SH-SY5Y (cell line): Measurements from ENCODE around the gene FXYD3.

Experiments used
- GATA2 ChIP-seq: IDR thresholded peaks from 2 replicates; pipeline ENCODE4 v1.6.1; 2011; ENCODE audit warnings: mild to moderate bottlenecking, low read depth, low read length
- GATA3 ChIP-seq: IDR thresholded peaks from 2 replicates; pipeline ENCODE4 v1.6.1; 2011; ENCODE audit warnings: low read depth, mild to moderate bottlenecking, low read length, moderate library complexity

DNA sequence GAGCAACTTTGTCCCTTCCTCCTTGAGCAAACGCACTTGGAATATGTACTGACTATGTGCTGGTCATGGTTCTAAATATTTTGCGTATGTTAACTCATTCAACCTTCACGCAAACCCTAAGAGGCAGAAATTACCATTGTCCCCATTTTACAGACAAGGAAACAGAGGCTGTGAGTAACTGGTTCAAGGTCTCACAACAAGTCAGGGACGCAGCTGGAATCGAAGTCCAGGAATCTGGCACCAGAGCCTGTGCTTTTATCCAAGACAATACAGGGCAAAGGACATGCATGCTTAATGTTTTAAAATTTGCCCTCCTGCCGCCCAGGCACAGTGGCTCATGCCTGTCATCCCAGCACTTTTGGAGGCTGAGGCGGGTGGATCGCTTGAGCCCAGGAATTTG is 44.0 kb downstream of the FXYD3 start:
- no peak for TF ChIP-seq GATA2
- TF ChIP-seq GATA3 = no peak
